Measurements from ENCODE around the gene ASCL5. TPM values are rescaled to one million over a fixed set of nuclear protein-coding genes. Genes with fewer than 3 reads are reported as not detected.
A peak's percentile ranks its signal among the peaks of the same experiment; 100 is the strongest.

ASCL5 gene
- total and polyA plus RNA-seq, 9 of the 15 experiments (the other 6 are each of a cell fraction or from before 2014, with no cell fraction given) = 0.09 TPM; not detected in 8

DNA sequence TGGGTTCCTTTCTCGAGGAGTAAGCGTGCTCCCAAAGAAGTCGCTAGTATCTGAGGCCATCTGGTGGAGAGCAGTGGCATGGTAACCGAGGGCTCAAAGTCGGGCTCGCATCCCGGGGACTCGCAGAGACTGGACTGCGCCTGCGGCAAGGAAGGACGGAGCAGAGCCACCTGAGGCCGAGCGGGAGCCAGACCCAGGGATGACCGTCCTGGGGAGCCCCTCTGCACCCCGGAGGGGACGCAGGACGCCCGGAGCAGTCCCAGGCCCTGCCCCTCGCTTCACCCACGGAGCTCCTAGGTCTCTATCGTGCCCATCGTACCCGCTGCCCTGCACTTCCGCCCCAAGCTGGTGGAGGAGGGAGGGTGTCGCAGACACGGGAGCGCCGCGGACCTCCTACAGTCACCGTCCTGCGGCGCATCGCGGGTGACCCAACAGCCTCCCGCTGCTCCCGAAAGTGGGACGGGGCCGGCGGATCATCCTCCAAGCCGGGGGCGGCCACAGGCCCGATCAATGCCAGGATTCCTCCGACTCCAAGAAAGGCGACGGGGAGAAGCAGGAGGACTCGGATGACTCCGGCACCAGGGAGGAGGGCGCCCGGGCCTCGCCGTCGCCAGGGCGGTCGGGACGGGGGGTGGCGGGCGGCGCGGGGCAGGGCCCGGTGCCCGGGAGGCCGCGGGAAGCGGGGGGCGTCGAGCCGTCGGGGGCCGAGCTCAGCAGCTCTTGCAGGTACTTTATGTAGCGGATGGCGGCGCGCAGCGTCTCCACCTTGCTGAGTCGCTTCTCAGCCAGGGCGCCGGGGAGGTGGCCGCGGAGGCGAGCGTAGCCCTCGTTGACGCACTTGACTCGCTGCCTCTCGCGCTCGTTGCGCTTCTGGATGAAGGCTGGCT, 12.5 kb downstream of the ASCL5 start (continued):
- peak in 1 of 3 experiments; percentile 17 for TF ChIP-seq YY1 (IDR thresholded peaks at IDR 0.05; ENCODE audit: borderline replicate concordance in 1 of 3, control insufficient read depth in 1 of 3, extremely low read depth in 1 of 3, insufficient read depth in 3 of 3, insufficient read length in 1 of 3, insufficient replicate concordance in 2 of 3, low read depth in 1 of 3, low read length in 2 of 3)
- TF ChIP-seq, protein P1, sequence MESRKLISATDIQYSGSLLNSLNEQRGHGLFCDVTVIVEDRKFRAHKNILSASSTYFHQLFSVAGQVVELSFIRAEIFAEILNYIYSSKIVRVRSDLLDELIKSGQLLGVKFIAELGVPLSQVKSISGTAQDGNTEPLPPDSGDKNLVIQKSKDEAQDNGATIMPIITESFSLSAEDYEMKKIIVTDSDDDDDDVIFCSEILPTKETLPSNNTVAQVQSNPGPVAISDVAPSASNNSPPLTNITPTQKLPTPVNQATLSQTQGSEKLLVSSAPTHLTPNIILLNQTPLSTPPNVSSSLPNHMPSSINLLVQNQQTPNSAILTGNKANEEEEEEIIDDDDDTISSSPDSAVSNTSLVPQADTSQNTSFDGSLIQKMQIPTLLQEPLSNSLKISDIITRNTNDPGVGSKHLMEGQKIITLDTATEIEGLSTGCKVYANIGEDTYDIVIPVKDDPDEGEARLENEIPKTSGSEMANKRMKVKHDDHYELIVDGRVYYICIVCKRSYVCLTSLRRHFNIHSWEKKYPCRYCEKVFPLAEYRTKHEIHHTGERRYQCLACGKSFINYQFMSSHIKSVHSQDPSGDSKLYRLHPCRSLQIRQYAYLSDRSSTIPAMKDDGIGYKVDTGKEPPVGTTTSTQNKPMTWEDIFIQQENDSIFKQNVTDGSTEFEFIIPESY (CRISPR knock-in tag; IDR thresholded peaks at IDR 0.05) = no peak
- TF ChIP-seq ZNF354B (CRISPR knock-in tag; IDR thresholded peaks at IDR 0.05) = no peak
- TF ChIP-seq, protein P2, sequence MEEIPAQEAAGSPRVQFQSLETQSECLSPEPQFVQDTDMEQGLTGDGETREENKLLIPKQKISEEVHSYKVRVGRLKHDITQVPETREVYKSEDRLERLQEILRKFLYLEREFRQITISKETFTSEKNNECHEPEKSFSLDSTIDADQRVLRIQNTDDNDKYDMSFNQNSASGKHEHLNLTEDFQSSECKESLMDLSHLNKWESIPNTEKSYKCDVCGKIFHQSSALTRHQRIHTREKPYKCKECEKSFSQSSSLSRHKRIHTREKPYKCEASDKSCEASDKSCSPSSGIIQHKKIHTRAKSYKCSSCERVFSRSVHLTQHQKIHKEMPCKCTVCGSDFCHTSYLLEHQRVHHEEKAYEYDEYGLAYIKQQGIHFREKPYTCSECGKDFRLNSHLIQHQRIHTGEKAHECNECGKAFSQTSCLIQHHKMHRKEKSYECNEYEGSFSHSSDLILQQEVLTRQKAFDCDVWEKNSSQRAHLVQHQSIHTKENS (CRISPR knock-in tag; IDR thresholded peaks at IDR 0.05) = no peak
- TF ChIP-seq SMARCA5 (IDR thresholded peaks at IDR 0.05) = no peak
- TF ChIP-seq, protein P3, sequence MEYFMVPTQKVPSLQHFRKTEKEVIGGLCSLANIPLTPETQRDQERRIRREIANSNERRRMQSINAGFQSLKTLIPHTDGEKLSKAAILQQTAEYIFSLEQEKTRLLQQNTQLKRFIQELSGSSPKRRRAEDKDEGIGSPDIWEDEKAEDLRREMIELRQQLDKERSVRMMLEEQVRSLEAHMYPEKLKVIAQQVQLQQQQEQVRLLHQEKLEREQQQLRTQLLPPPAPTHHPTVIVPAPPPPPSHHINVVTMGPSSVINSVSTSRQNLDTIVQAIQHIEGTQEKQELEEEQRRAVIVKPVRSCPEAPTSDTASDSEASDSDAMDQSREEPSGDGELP (CRISPR knock-in tag; IDR thresholded peaks at IDR 0.05; ENCODE audit: borderline replicate concordance) = peak; percentile 32; the same call in 1 of the 2 replicates
- no peak for TF ChIP-seq BDP1 (IDR thresholded peaks at IDR 0.05; ENCODE audit: insufficient read depth, insufficient read length)
- no peak for TF ChIP-seq CHD4 (IDR thresholded peaks at IDR 0.05; ENCODE audit: insufficient read depth, insufficient replicate concordance, low read depth, low read length, poor library complexity, severe bottlenecking)
- no peak for TF ChIP-seq ATF1 (CRISPR knock-in tag; IDR thresholded peaks at IDR 0.05)
- TF ChIP-seq ATF1 (tag; IDR thresholded peaks at IDR 0.05) = peak; percentile 18; the same call in 1 of the 2 replicates
- TF ChIP-seq ZNF79 (CRISPR knock-in tag; IDR thresholded peaks at IDR 0.05; ENCODE audit: low read depth) = no peak
- TF ChIP-seq ILK (tag; IDR thresholded peaks at IDR 0.05; ENCODE audit: borderline replicate concordance, low read depth) = no peak
- no peak for TF ChIP-seq PCBP1 (IDR thresholded peaks at IDR 0.05; ENCODE audit: low read depth, low read length, poor library complexity, severe bottlenecking)
- TF ChIP-seq PHF20 (IDR thresholded peaks at IDR 0.05; ENCODE audit: partially characterized antibody) = no peak
- TF ChIP-seq KLF10 (CRISPR knock-in tag; IDR thresholded peaks at IDR 0.05) = no peak
- TF ChIP-seq PHF21A (IDR thresholded peaks at IDR 0.05; ENCODE audit: borderline replicate concordance, low read depth) = peak; percentile 99; the same call in 1 of the 2 replicates
- no peak for TF ChIP-seq ETV6 (IDR thresholded peaks at IDR 0.05; ENCODE audit: borderline replicate concordance in 1 of 2, low read depth in 2 of 2, low read length in 1 of 2)
- TF ChIP-seq ETV6 (CRISPR knock-in tag; IDR thresholded peaks at IDR 0.05; ENCODE audit: borderline replicate concordance) = no peak
- no peak for TF ChIP-seq NR3C1 (CRISPR knock-in tag; IDR thresholded peaks at IDR 0.05)
- TF ChIP-seq SIN3B (IDR thresholded peaks at IDR 0.05; ENCODE audit: low read depth) = no peak
- TF ChIP-seq RB1 (IDR thresholded peaks at IDR 0.05; ENCODE audit: low read depth) = 0 out of 2 replicates have a peak, but pooled peaks have one; percentile 26
- no peak for TF ChIP-seq TRIM24 (IDR thresholded peaks at IDR 0.05)
- no peak for TF ChIP-seq SLC30A9 (CRISPR knock-in tag; IDR thresholded peaks at IDR 0.05)
- TF ChIP-seq NUFIP1 (IDR thresholded peaks at IDR 0.05; ENCODE audit: partially characterized antibody) = no peak

All from K562 (cell line).